Activated CD8-positive, alpha-beta memory T cell treated with anti-CD3 and anti-CD28 coated beads, Interleukin-2, amount 50 U/mL, for 4 hours (primary cell): ENCODE results near the gene SURF2.
A peak's percentile ranks its signal among the peaks of the same experiment; 100 is the strongest.
"Not testable (repeated sequence)": the region's sequence is repeated elsewhere in the genome, so short reads cannot be mapped to it uniquely, and the experiment has no call there.

Experiments used
- DNase-seq: peaks from one replicate; pipeline ENCODE4 v3.0.0-alpha.2; 2020

Gene SURF2

GRCh38 chr9:133356391-133357091 is at the start of gene SURF2, which contains the start of gene SURF1:
Gene SURF2, plus strand, starts transcription at chr9:133356550. Its CDS starts 43 bp downstream, at chr9:133356593.
Gene SURF1, minus strand, starts transcription at chr9:133356487. Its CDS starts 34 bp downstream, at chr9:133356453.
- peak; percentile 93 for DNase-seq

GRCh38 chr9:133307301-133307700 is 49.0 kb upstream of the SURF2 start:
- no peak for DNase-seq

DNA sequence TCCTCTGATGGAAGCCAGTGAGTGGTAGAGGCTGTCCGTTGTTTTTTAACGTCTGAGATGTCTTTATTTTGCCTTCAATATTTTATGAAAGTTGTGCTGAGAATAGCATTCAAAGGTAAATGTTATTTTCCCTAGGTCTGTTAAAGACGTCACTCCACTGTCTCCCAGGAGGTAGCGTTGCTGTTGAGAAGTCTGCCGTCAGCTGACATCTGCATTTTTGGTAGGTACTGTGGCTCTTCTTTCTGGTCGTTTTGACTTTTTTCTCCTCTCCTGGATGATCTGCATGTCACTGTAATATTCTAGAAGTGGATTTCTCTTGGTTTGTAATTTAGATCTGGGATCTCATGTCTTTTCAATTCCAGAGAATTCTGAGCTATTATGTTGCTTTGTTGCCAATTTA is 46.7 kb upstream of the SURF2 start:
- no peak for DNase-seq

- DNase-seq = no peak
Observed at GRCh38 chr9:133315997-133316396, 40.4 kb upstream of the SURF2 start.

GRCh38 chr9:133317551-133317950 is 38.8 kb upstream of the SURF2 start:
- not testable (repeated sequence) for DNase-seq

DNA sequence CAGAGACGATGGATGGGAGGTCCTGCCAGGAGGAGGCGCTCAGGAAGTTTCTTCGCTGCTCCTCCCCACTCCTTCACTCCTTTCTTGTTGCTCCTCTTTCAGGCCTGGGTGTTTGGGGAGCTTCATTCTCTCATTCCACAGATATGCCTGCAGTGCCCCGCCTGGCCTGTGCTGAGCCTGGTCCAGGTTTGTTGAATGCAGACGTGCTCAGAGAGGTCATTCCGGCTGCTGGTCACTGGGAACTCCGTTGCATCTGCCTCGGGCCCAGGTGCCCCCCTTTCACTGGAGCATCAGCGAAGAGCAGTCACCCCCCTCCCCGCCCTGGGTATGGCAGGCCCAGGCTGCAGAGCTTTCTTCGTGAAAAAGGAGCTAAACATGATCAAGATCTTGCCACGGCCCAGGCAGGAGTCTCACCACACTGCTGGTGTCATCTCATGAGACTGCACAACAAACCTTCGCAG is 35.9 kb upstream of the SURF2 start:
- DNase-seq = no peak

DNA sequence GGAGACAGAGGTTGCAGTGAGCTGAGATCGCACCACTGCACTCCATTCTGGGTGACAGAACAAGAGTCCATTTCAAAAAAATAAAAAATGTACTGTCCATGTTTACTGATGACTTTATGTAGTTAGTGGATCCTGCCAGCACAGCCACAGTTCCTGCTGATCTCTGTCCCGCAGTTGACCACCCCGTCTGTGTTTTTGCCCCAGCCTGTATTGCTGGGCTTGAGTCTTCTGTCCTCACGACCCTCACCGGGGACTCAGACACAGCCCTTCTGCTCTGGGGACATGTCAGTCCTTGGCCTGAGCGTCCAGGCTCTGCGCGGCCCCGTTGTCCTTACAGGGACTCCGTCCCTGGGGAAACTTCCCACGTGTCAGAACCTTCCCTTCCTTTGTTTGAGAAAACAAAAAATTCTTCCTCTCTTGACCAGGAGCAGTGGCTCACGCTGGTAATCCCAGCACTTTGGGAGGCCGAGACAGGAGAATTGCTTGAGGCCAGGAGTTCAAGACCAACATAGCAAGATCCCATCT is 34.9 kb upstream of the SURF2 start:
- DNase-seq = no peak

GRCh38 chr9:133322701-133323100 is 33.6 kb upstream of the SURF2 start:
- no peak for DNase-seq

- no peak for DNase-seq
Observed at GRCh38 chr9:133323211-133323610, 33.1 kb upstream of the SURF2 start.

DNA sequence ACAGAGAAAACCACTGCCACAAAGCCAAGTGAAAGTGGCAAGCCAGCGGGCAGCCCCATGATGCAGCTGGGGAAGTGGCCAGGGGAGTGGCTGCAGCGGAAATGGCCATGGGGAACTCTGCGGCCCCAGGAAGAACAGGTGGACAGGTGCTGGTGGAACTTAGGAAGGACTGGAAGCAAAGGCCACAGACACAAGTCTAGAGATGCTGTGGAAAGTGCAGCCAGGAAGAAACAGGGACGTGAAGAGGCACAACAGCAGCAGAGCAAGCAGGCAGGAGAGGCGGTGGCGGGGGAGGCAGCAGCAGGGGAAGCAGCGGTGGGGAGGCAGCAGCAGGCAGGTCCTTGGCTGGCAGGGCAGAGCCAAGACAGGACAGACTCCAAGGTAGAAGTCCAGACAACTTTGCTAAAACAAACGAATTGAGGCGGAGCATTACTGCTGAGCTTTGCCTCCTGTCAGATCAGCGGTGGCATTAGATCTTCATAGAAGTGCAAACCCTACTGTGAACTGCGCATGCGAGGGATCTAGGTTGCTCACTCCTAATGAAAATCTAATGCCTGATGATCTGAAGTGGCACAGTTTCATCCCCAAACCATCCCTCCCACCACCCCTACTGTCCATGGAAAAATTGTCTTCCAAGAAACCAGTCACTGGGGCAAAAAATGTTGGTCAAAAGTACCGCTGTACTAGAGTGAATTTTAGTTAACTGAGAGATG is 32.2 kb upstream of the SURF2 start:
- no peak for DNase-seq

GRCh38 chr9:133327021-133327420 is 29.3 kb upstream of the SURF2 start:
- not testable (repeated sequence) for DNase-seq

GRCh38 chr9:133327834-133328484 is 28.4 kb upstream of the SURF2 start:
- no peak for DNase-seq

GRCh38 chr9:133329306-133330156 is 26.8 kb upstream of the SURF2 start:
- not testable (repeated sequence) for DNase-seq

DNA sequence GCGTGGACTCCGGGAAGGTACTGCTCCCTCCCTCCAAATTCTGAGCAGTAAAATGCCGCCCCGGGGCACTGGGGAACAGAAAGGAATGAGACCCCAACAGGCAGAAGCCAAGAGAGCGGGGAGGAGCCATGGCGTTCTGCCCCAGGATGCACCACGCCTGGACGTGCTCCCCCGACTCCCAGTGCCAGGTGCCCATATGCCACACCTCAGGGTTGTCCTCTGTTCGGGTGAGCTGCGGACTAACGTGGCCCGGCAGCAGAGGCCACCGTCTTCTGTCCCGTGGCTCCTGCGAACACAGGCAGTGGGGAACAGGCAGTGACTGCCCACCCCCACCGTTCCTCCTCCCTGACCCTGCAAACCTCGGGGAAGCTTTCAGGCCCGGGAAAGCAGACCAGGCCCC is 25.1 kb upstream of the SURF2 start:
- DNase-seq = no peak

GRCh38 chr9:133331641-133332380 is 24.5 kb upstream of the SURF2 start:
- DNase-seq = no peak

DNA sequence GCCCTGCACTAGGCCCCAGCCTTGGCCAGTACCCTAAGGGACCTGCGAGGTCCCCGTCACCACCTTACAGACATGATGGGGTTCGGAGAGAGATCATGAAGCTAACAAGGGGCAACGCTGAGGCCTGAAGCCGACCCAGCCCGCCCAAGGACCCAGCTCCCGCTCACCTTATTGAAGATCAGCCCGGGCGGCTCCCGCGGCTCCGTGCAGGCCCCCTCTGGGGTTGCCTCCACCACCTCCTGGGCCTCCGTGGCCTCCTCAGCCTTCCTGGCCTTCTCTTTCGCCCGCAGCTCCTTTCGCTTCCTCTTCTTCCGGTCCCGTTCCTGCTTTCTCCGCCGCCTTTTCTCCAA is 24.0 kb upstream of the SURF2 start:
- DNase-seq = no peak

DNA sequence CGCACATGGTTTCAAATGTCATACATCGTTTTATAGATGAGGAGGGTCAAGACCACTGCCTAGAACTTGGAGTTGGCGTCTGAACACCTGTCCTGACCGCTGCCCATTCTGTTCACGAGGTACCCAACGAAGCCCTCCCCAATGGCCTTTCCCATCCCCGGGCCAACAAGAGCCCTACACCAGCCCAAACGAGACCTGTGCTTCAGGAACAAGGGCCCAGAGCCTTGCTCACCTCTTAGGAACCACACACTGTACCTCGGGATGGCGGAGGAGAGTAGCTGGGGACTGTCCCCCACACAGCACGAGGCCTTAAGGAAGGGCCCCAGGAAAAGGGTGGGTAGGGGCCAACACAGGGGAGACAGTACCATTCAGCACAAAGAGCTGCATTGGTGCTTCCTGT is 23.3 kb upstream of the SURF2 start:
- no peak for DNase-seq

- peak; percentile 13 for DNase-seq
Observed at GRCh38 chr9:133333566-133333965, 22.8 kb upstream of the SURF2 start.

DNA sequence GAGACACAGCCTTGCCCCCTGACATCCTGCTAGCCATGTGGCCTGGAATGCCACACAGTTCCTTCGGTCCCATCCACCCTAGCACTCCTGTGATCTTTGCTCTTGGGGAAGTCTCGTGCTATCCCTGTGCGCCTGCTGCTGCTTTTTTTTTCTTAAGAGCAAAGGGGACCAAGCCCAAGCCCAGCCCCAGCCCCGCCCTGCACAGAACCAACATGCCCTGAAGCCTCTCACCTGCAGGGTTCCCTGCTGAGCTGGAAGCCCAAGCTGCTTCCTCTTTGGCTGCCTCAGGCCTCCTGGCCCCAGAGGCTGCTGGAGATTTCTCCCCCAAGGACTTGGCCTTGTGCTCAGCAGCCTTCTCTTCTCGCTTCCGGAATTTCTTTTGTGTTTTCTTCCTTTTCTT is 22.2 kb upstream of the SURF2 start:
- DNase-seq = peak; percentile 10

- not testable (repeated sequence) for DNase-seq
Observed at GRCh38 chr9:133334888-133335287, 21.5 kb upstream of the SURF2 start.

- peak; percentile 94 for DNase-seq
Observed at GRCh38 chr9:133335924-133336811, 20.2 kb upstream of the SURF2 start, which contains the start of gene SURF6. Gene SURF6, minus strand, starts transcription at chr9:133336188. Its CDS starts 56 bp downstream, at chr9:133336132.
